Raji (cell line): ENCODE results near the gene RAX2.

Experiments
- POLR2A ChIP-seq: IDR thresholded peaks from 2 replicates; pipeline ENCODE4 v1.6.1; 2011; ENCODE audit warnings: low read depth, low read length, control low read depth; ENCODE audit not compliant: insufficient read depth

RAX2 gene

DNA sequence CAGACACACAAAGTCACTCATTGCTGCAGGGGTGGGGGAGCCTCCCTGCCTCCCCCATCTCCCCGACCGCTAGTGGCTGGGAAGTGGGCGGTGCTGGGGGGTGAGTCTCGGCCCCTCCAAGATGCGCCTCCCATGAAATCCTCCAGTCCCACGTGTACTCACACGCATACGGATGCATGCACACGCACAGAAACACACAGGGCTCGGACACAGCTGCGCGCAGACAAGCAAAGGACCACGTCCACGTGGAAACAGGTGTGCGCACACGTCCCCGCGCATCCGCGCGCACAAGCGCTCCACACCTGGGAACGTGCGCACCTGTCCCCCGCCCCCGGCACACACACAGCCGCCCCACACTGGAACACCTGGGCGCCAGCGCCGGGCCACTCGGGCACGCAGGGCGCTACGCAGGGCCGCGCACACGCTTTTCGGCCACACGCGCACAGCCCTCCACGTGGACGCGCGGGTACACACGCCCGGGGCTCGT lies 13.5 kb upstream of the RAX2 start:
- TF ChIP-seq POLR2A: no peak

DNA sequence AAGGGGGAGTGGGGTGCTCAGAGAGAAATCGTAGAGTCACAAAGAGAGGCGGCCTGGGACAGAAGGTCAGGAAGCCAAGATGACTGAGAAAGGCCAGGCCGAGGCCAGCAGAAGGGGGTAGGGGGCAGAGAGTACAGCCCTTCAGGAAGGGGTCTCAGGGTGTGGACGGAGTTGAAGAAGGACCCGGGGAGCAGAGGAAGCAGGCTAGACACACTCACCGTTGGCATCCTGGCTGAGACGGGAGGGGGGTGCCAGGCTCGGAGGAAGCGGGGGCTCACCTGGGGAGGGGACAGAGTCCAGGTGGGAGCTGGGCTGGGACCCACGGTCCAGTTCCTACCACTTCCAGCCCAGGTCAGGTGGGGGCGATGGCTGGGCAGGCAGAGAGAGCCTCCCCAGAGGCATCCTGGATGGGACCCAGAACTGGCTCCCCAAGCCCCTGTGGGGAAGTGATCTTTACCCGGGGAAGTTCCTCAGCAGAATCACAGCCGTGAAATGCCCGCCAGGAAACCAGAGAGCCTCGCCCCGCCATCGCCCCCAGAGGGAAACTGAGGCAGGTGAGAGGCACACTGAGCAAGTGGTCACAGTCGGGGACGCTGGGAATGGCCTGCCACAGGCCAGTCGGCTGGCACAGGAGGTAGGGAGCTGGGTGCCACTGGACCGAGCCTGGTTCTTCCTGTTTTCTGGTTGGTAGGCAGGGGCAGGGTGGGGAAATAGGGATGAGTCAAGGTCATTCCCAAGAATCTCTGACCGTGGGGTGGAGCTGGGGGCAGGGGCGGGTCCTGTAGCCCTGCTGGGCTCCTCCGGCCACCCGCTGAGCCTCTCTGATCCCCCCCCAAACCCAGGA lies 12.8 kb upstream of the RAX2 start:
- TF ChIP-seq POLR2A: no peak

DNA sequence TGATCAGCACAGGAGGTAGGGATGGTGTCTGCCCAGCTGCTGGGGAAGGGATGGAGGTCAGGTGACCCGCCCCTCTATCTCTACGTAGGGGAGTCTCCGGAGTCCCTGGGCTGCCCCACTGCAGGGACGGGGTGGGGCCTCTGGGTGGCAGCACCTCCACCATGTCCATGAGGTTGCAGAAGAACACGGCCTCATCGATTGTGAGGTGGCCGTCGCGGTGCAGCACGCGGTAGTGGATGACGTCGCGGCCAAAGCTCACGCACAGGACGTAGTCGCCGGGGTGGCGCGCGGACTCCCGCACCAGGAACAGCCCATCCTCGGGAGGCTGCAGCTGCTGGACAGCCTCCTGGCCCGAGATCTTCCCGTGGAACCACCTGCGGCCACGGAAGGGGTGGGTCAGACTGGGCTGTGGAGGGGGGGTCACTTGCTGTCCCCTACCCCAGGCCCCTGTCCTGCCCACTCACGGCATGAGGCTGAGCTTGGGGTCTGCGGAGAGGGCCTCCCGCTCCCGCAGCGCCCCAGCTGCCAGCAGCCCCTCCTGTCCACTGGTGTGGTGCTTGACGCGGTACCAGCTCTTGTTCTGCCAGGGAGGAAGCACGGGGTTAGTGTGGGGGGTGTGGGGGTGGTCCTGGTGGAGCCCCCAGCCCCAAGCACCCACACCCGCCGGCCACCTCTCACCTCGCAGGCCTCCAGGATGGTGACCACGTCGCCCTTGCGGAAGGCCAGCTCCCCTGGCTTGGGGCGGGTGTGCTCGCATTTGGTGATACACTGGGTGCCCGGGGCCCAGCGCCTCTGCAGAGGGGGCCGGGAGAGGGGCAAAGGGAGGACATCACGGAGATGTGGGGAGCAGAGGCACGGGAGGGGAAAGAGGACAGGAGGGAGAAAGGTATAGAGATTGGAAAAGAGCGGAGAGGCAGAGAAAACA lies 11.9 kb upstream of the RAX2 start:
- no peak for TF ChIP-seq POLR2A

DNA sequence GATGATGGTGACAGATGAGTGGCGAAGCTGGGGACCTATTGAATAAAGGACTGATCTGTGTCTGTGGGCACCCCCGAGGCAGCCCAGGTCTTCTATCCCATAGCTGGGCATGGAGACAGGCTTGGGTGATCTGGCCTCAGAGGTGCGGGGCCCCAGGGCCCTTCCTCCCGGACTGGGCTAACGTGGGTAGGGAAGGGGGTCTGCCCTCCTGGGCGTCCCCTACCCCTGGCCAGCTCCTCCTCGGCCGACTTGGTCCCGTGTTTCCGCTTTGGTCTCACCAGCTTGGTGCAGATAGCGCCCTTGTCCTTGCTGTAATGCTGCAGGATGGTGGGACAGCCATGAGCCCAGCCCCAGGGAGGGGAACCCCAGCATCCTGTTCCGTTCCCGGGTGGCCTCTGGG lies 10.9 kb upstream of the RAX2 start:
- TF ChIP-seq POLR2A: no peak

DNA sequence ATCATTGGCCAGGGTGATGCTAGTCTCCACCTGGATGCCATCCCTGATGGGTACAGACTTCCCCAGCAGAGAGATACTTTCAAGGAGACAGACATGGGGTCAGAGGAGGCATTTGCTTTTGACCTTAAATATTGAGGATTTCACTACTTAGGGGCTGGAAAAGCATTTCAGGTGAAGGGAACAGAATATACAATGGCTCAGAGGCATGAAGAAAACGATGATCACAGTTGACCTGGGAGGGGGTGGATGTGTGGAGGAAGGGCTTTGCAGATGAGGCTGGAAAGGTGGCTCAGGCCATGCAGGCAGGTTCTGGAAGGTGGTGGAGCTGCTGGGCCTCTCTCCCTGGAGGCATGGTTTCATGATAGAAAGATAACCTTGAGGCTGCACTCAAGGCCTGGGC lies 10.3 kb upstream of the RAX2 start:
- TF ChIP-seq POLR2A: no peak

DNA sequence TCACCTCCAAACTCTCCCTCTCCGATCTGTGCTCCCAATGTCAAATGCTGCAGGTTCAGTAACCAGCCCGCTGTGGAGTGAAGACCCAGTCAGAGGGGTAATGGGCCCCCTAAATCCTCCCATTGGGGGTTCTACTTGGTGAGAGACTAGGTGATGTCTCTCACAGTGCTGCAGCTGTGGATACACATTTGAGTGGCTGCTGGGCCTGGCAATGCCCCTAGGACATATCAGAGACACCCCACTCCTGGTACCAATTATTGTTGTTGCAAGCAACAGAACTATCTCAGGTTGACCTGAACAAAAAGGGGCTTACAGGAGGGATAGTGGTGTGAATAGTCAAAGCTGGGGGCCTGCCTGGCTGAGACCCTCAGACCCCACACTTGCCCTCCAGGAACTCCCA lies 9.6 kb upstream of the RAX2 start:
- no peak for TF ChIP-seq POLR2A

DNA sequence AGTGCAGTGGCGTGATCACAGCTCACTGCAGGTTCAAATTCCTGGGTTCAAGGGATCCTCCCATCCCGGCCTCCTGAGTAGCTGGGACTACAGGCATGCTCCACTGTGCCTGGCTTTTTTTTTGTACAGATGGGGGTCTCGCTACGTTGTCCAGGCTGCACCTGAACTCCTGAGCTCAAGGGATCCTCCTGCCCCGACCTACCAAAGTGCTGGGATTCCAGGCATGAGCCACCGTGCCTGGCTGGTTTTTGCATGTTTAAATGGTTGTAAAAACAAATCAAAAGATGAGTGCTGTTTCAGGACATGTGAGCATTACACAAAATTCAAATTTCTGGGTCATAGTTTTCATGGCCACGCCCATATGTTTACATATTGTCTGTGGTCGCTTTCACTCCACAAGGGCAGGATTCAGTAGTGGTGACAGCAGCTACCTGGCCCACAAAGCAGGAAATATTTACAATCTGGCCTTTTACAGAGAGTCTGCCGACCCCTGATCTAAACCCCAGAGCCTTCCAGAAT lies 8.8 kb upstream of the RAX2 start:
- no peak for TF ChIP-seq POLR2A

DNA sequence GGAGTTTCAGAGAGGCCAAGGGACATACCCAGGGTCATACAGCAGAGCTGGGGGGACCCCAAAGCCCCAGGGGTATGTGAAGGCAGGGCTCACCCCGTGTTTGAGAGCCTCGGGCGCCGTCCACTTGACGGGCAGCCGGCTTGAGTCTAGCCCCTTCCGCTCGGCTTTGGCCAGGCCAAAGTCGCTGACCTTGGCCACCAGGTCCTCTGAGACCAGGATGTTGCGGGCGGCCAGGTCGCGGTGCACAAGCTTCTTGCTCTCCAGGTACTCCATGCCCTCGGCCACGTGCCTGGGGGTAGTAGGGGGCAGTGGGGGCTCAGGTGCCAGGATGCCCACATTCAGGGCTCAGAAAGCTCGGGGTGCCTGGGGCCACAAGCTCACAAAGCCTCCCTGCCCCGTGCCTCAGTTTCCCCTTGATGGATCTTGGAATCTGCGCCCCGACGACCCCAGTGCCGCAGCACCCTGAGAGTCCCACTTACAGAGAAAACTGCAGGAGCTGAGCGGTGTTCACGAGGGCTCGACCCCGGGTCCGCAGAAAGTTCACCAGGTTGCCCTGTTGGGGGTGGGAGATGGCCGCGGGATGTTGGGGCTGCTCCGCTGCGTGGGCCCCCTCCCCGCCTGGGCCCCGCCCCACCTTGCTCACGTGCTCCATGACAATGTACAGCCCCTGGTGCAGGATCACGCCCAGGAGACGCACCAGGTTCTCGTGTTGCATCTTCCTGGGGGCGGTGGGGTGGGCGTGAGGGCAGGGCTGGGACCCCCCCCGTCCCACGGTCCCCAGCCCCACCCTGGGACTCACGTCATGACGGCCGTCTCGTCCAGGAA lies 7.1 kb upstream of the RAX2 start:
- TF ChIP-seq POLR2A: no peak

DNA sequence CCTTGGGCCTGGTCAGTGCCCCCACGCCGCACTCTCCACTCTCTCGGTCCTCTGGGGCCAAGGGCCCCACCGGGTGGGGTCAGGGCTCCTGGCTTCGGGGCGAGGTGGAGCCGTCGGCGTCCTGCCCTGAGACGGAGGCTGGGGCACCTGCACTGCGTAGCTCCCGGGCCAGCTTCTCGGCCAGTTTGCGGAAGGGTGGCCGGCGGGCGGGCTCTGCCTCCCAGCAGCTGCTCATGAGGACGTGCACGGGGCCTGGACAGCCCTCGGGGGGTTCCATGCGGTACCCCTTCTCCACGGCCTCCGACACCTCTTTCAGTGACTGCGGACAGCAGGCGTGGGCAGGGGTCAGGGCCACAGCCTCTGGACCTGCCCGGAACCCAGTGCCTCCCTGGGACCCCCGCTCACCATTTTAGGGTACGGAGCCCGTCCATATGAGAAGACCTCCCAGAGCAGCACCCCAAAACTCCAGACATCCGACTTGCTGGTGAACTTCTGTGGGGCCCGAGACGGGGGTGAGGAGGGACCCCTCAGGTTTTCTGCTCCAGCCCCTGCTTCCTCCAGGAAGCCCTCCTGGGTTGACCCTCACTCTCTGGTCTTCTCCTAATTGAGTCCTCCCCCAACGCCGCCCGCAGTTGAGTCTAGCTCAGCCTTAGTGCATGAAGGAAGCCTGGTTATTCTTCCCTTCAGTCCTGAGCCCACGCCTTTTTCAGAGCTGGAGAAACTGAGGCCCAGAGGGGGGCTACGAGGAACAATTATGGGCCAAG lies 6.3 kb upstream of the RAX2 start:
- TF ChIP-seq POLR2A: no peak

DNA sequence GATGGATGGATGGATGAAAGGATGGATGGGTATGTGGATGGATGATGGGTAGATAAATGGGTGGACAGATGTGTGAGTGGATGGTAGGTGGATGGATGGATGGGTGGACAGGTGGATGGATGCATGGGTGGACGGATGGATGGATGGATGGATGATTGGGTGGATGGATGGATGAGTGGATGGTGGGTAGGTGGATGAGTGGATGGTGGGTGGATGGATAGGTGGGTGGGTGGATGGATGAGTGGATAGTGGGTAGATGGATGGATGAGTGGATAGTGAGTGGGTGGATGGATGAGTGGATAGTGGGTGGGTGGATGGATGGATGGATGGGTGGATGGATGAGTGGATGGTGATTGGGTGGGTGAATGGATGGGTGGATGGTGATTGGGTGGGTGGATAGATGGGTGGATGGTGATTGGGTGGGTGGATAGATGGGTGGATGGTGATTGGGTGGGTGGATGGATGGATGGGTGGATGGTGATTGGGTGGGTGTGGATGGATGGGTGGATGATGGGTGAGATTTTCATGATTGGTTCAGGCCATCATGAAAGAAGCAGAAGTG lies 4.5 kb upstream of the RAX2 start:
- no peak for TF ChIP-seq POLR2A

DNA sequence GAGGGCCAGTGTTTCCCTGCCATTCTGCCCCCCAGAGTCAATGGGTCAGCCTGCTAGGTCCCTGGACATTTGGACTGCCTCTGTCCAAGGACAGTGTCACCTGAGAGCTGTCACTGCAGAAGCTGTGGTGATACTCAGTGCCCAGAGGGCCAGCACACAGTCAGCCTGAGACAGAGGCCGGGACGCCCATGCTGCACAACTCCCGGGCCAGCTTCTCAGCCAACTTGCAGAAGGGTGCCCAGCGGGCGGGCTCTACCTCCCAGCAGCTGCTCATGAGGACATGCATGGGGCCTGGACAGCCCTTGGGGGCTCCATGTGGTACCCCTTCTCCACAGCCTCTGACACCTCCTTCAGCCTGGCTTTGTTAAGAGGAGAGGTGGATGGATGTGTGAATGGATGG lies 3.8 kb upstream of the RAX2 start:
- no peak for TF ChIP-seq POLR2A

DNA sequence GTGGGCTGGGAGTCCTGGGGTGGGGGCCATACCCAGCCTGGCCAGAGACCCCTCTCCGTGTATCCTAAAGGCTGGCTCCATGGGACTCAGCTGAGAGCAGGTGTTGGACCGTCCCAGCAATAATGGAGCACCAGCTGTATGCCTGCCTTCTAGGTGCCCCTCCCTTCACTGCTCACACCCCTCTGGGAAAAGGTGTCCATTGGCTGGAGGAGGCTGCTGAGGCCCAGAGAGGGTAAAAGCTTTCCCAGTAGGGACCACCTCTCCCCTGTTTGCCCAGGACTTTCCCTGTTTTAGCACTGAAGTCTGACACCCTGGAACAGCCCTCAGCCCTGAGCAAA lies 3.3 kb upstream of the RAX2 start:
- TF ChIP-seq POLR2A: no peak

DNA sequence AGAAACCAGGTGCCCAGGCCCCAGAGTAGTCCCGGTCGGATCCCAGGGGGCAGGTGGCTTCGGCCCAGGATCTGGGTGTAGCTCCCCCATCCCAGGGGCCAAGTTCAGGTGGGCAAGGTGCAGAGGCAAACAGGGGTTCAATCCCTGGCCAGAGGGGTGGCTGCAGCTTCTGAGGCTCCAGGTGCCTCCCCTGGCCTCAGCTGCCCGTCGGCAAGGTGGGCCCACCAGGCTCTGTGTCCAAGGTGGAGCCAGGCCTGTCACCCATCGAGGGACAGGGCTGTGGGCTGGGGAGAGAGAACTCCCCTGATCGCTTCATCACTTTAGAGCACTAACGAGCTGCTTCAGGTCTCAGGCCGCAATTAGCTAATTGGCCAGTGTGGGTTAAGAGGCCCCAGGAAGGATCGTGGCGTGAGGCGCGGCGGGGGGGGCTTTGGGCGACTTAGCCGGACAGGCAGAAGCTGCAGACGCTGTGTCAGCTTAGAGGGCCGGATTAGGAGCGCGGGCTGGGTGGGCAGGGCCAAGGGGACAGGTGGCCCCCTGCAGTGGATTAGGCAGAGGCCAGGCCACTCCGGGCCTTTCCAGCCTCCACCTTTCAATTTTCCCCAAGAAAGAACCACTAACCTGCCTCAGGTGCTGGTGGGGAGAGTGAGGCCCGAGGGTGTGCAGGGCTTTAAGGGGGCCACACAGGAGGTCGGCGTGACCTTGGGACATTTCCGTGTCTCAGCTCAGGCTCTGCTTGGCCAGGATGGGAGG lies 2.8 kb upstream of the RAX2 start:
- no peak for TF ChIP-seq POLR2A
